ENCODE data around the gene LDB1.

LDB1 gene

GRCh38 chr10:102140913-102141540 lies 20.9 kb upstream of the LDB1 start:
- no peak for DNase-seq (ENCODE audit: low read depth in 1 of 2, low spot score in 1 of 2)
- H3K4me3 ChIP-seq (replicated peaks; ENCODE audit: insufficient read depth, low read length), result no peak overlapping the region
- no peaks in the 10 kb centered on the region for H3K27me3 ChIP-seq (ENCODE audit: insufficient read depth, poor library complexity, severe bottlenecking)
- TF ChIP-seq POLR2AphosphoS5 (IDR thresholded peaks at IDR 0.05; ENCODE audit: low read depth) (no peak), SPI1 (IDR thresholded peaks at IDR 0.05; ENCODE audit: borderline replicate concordance, low read depth) (no peak), CTCF (IDR thresholded peaks at IDR 0.05; ENCODE audit: insufficient read depth, low read length) (no peak), GABPA (IDR thresholded peaks at IDR 0.05; ENCODE audit: low read depth) (no peak), REST (IDR thresholded peaks at IDR 0.05; ENCODE audit: insufficient replicate concordance, low read depth) (no peak)
- H3K27ac ChIP-seq (replicated peaks), result no peak overlapping the region

- H3K4me3 ChIP-seq (replicated peaks; ENCODE audit: insufficient read depth, low read length), result no peak overlapping the region
- H3K27ac ChIP-seq (replicated peaks), result no peak overlapping the region
- no peaks in the 10 kb centered on the region for H3K27me3 ChIP-seq (ENCODE audit: insufficient read depth, poor library complexity, severe bottlenecking)
- no peak for DNase-seq (ENCODE audit: low read depth in 1 of 2, low spot score in 1 of 2)
- TF ChIP-seq GABPA (IDR thresholded peaks at IDR 0.05; ENCODE audit: low read depth) (no peak), REST (IDR thresholded peaks at IDR 0.05; ENCODE audit: insufficient replicate concordance, low read depth) (no peak), POLR2AphosphoS5 (IDR thresholded peaks at IDR 0.05; ENCODE audit: low read depth) (no peak), SPI1 (IDR thresholded peaks at IDR 0.05; ENCODE audit: borderline replicate concordance, low read depth) (no peak), CTCF (IDR thresholded peaks at IDR 0.05; ENCODE audit: insufficient read depth, low read length) (no peak)
Measured at GRCh38 chr10:102140218-102140617, 20.1 kb upstream of the LDB1 start.

- TF ChIP-seq REST (IDR thresholded peaks at IDR 0.05; ENCODE audit: insufficient replicate concordance, low read depth) (no peak), POLR2AphosphoS5 (IDR thresholded peaks at IDR 0.05; ENCODE audit: low read depth) (0 out of 2 replicates have a peak, but pooled peaks have one; percentile 4)
- Histone ChIP-seq H3K4me3 (replicated peaks; ENCODE audit: insufficient read depth, low read length) (no peak overlapping the region), H3K27ac (replicated peaks) (no peak overlapping the region), H3K27me3 (ENCODE audit: insufficient read depth, poor library complexity, severe bottlenecking) (no peaks in the 10 kb centered on the region)
- DNase-seq (ENCODE audit: low read depth in 1 of 2, low spot score in 1 of 2), result peak in 1 of 2 experiments; percentile 16
Measured at GRCh38 chr10:102139281-102140110, 19.3 kb upstream of the LDB1 start.
